ENCODE measurements around the gene PANK1. TPM values are rescaled to one million over a fixed set of nuclear protein-coding genes. Genes with fewer than 3 reads are reported as not detected.

The PANK1 gene
- polyA plus RNA-seq, 4 donors, result 13.1 to 27.7 (median 21.4) TPM

DNA sequence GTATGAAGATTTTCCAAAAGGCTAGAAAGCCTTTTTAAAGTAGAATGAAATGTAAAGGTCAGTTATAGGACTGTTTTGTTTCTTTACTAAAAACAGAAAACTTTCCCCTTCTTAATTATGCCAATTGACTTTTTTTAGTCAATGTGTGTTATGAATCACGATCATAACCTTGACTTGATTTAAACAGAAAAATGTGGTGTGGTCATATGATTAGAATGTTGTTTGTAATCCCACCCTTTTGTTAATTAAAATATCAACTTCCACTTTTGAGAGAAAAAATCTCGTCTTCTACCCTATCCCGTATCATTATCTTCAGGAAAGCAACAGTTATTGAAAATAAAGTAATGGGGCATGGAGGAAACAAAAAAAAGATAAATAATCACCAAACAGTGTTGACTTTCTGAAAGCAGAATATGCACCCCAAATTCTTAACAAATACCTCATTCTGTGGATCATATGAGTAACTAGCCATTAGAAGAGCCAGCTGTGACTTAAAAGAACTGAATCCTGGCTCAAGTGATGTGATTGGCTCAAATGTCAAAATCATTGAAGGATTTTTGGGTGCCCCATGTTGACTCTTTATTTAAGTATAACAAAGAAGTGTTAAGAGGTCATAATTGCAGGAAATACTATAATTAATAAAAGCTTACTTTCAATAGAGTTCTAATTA lies 77.3 kb downstream of the PANK1 start:
- no peaks in the 10 kb centered on the region for H3K36me3 ChIP-seq (ENCODE audit: control insufficient read depth in 3 of 3, insufficient read depth in 2 of 3, low read depth in 1 of 3, low read length in 3 of 3)
- no peak for DNase-seq
- no peaks in the 10 kb centered on the region for H3K4me1 ChIP-seq (ENCODE audit: control insufficient read depth in 3 of 3, insufficient read depth in 2 of 3, low read depth in 1 of 3, low read length in 2 of 3)
- no peak for FAIRE-seq
- WGBS, 3 donors, result 66 to 72% (median 66%) methylated on average over 3 of the region's 3 CpGs
- no peaks in the 10 kb centered on the region for H3K9me3 ChIP-seq (ENCODE audit: control insufficient read depth in 2 of 2, insufficient read depth in 1 of 2, low read depth in 1 of 2, low read length in 1 of 2)
- H3K27ac ChIP-seq (ENCODE audit: low read depth in 1 of 3, low read length in 2 of 3), result no peak overlapping the region
- H3K4me3 ChIP-seq (ENCODE audit: low read depth in 1 of 3, low read length in 3 of 3), result no peak overlapping the region
- no peaks in the 10 kb centered on the region for H3K27me3 ChIP-seq (ENCODE audit: control insufficient read depth in 3 of 3, insufficient read depth in 3 of 3, low read length in 3 of 3)

DNA sequence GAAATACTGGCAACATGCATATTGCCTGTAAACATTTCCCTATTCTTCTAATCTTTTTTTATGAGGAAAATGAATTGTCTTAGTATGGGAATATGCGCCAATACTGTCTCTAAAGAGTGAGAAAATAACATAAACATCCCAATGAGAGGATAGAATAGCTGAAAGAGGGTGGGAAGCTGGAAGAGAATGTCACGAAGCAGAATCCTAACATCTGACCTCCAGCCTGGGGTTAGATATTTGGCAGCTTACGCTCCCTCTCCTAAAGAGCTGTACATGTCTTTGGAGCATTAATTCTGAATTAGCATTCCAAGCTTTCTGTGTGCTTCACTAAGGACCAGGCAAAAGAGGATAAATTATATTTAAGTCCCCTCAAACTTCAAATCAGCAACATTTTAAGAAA lies 78.0 kb downstream of the PANK1 start:
- Histone ChIP-seq H3K4me3 (ENCODE audit: low read depth in 1 of 3, low read length in 3 of 3) (no peak overlapping the region), H3K27ac (ENCODE audit: low read depth in 1 of 3, low read length in 2 of 3) (no peak overlapping the region), H3K4me1 (ENCODE audit: control insufficient read depth in 3 of 3, insufficient read depth in 2 of 3, low read depth in 1 of 3, low read length in 2 of 3) (no peaks in the 10 kb centered on the region), H3K36me3 (ENCODE audit: control insufficient read depth in 3 of 3, insufficient read depth in 2 of 3, low read depth in 1 of 3, low read length in 3 of 3) (no peaks in the 10 kb centered on the region), H3K9me3 (ENCODE audit: control insufficient read depth in 2 of 2, insufficient read depth in 1 of 2, low read depth in 1 of 2, low read length in 1 of 2) (no peaks in the 10 kb centered on the region), H3K27me3 (ENCODE audit: control insufficient read depth in 3 of 3, insufficient read depth in 3 of 3, low read length in 3 of 3) (no peaks in the 10 kb centered on the region)
- 44 to 73% (median 61%) methylated on average over 3 of the region's 3 CpGs for WGBS, 3 donors
- no peak for FAIRE-seq
- no peak for DNase-seq

DNA sequence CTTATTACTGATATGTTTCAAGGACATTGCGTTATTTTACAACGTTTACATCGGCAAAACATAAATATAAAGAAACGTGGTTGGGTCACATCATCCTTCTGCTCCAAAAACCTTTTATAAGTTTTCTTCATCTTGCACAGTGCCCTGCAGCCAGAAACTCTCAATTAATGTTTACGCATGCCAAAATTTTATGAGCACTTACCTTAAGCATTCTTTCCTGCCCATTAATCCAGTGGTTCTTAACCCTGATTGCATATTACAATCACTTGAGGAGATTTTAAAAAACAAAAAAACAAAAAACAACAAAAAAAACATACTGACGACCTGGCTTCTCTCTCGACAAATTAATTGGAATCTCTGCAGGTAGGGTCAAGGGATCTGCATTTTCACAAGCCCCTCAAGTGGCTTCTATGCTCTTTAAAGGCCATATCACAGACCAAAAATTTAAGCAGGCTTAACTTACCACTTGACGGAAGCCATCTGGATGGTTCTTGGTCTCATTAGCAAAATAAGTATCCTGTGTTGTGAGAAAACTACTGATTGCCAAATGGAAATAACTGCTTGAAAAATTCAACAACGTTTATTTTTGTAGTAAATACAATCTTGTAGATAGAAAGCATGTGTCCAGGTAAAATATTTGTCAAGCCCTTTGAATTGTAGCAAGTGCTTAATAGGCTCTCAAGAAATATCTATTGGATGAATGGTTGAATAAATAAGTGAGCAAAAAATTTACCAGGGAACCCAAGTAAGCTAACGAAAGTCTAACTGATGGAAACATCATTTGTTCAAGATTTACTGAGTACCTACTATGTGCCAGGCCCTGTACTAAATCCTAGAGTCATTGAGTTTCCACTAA lies 78.7 kb downstream of the PANK1 start:
- WGBS, 3 donors, result 54 to 61% (median 59%) methylated on average over 10 of the region's 10 CpGs
- FAIRE-seq (no peak), DNase-seq (no peak)
- no peak overlapping the region for H3K4me3 ChIP-seq (ENCODE audit: low read depth in 1 of 3, low read length in 3 of 3)
- no peaks in the 10 kb centered on the region for H3K27me3 ChIP-seq (ENCODE audit: control insufficient read depth in 3 of 3, insufficient read depth in 3 of 3, low read length in 3 of 3)
- H3K4me1 ChIP-seq (ENCODE audit: control insufficient read depth in 3 of 3, insufficient read depth in 2 of 3, low read depth in 1 of 3, low read length in 2 of 3), result no peaks in the 10 kb centered on the region
- H3K27ac ChIP-seq (ENCODE audit: low read depth in 1 of 3, low read length in 2 of 3), result no peak overlapping the region
- H3K9me3 ChIP-seq (ENCODE audit: control insufficient read depth in 2 of 2, insufficient read depth in 1 of 2, low read depth in 1 of 2, low read length in 1 of 2), result no peaks in the 10 kb centered on the region
- H3K36me3 ChIP-seq (ENCODE audit: control insufficient read depth in 3 of 3, insufficient read depth in 2 of 3, low read depth in 1 of 3, low read length in 3 of 3), result no peaks in the 10 kb centered on the region

DNA sequence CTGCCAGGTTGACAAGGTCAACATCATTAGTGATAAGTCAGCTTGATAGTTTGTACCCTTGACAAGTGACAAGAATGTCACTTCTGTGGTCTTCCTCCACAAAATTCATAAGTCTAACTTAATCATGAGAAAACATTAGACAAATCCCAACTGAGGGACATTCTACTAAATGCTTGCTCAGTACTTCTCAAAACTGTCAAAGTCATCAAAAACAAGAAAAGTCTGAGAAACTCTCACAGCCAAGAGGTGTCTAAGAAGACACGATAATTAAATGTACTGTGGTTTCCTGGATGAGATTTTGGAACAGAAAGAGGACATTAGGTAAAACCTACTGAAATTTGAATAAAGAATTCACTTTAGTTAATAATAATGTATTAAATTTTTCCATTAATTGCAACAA lies 79.9 kb downstream of the PANK1 start:
- Histone ChIP-seq H3K4me1 (ENCODE audit: control insufficient read depth in 3 of 3, insufficient read depth in 2 of 3, low read depth in 1 of 3, low read length in 2 of 3) (no peaks in the 10 kb centered on the region), H3K9me3 (ENCODE audit: control insufficient read depth in 2 of 2, insufficient read depth in 1 of 2, low read depth in 1 of 2, low read length in 1 of 2) (no peaks in the 10 kb centered on the region), H3K36me3 (ENCODE audit: control insufficient read depth in 3 of 3, insufficient read depth in 2 of 3, low read depth in 1 of 3, low read length in 3 of 3) (no peaks in the 10 kb centered on the region), H3K27ac (ENCODE audit: low read depth in 1 of 3, low read length in 2 of 3) (no peak overlapping the region), H3K4me3 (ENCODE audit: low read depth in 1 of 3, low read length in 3 of 3) (no peak overlapping the region), H3K27me3 (ENCODE audit: control insufficient read depth in 3 of 3, insufficient read depth in 3 of 3, low read length in 3 of 3) (no peaks in the 10 kb centered on the region)
- WGBS, 3 donors, result 67 to 73% (median 69%) methylated on average over 1 of the region's 1 CpG
- FAIRE-seq (no peak), DNase-seq (no peak)

DNA sequence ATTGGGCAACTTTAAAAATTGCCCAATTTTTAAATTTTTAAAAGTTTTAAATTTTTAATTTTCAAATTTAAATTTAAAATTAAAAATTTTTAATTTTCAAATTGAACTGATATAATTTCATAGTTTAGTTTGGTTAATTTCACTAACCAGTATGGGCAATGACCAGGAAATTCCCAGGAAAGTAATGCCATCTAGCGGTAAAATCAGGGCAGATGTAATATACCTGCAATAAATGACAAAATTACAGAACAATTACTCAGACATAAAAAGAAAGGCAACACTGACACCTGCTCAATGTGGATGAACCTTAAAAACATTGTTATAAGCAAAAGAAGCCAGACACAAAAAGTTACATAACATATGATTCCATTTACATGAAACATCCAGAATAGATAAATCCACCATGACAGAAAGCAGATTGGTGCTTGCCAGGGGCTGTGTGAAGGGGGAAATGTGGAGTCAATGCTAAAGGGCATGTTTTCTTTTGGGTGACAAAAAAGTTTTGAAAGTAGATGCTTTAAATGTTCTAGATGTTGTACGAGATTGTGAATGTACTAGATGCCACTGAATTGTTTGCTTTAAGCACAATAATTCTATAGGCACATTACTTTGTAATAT lies 81.1 kb downstream of the PANK1 start:
- DNase-seq (peak; percentile 62 to 73), FAIRE-seq (peak; percentile 93)
- H3K36me3 ChIP-seq (ENCODE audit: control insufficient read depth in 3 of 3, insufficient read depth in 2 of 3, low read depth in 1 of 3, low read length in 3 of 3), result no peaks in the 10 kb centered on the region

DNA sequence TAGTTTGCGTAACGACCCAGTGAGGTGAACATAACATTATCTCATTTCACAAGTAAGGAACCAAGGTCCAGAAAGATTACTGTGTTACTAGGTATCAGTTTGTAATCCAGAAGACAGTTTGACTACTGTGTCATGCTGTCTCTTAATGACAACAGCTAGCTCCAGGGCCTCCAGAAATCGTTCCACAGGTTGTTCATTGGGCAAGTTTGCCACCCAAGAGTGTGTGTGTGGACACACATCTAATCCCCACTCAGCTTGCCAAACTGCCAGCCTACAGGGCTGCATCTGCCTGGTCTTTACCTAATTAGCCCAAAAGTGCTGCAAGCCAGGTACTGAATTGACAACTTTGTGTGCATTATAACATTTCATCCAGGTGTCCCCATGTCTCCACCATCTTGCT lies 81.7 kb downstream of the PANK1 start:
- H3K36me3 ChIP-seq (ENCODE audit: control insufficient read depth in 3 of 3, insufficient read depth in 2 of 3, low read depth in 1 of 3, low read length in 3 of 3), result no peaks in the 10 kb centered on the region
- 90 to 94% (median 93%) methylated on average over 3 of the region's 3 CpGs for WGBS, 3 donors
- H3K4me1 ChIP-seq (ENCODE audit: control insufficient read depth in 3 of 3, insufficient read depth in 2 of 3, low read depth in 1 of 3, low read length in 2 of 3), result no peaks in the 10 kb centered on the region
- FAIRE-seq (no peak), DNase-seq (peak in 1 of 2 donors; percentile 59)
- no peak overlapping the region for H3K4me3 ChIP-seq (ENCODE audit: low read depth in 1 of 3, low read length in 3 of 3)
- peak overlapping the region in 1 of 3 donors; percentile 13 for H3K27ac ChIP-seq (ENCODE audit: low read depth in 1 of 3, low read length in 2 of 3)
- no peaks in the 10 kb centered on the region for H3K9me3 ChIP-seq (ENCODE audit: control insufficient read depth in 2 of 2, insufficient read depth in 1 of 2, low read depth in 1 of 2, low read length in 1 of 2)
- H3K27me3 ChIP-seq (ENCODE audit: control insufficient read depth in 3 of 3, insufficient read depth in 3 of 3, low read length in 3 of 3), result no peaks in the 10 kb centered on the region

More for the DNA sequence above, 81.1 kb downstream of the PANK1 start:
- H3K27me3 ChIP-seq (ENCODE audit: control insufficient read depth in 3 of 3, insufficient read depth in 3 of 3, low read length in 3 of 3), result no peaks in the 10 kb centered on the region
- no peak overlapping the region for H3K4me3 ChIP-seq (ENCODE audit: low read depth in 1 of 3, low read length in 3 of 3)
- WGBS, 3 donors, result 12 to 23% (median 15%) methylated on average over 2 of the region's 2 CpGs
- H3K4me1 ChIP-seq (ENCODE audit: control insufficient read depth in 3 of 3, insufficient read depth in 2 of 3, low read depth in 1 of 3, low read length in 2 of 3), result no peaks in the 10 kb centered on the region
- no peaks in the 10 kb centered on the region for H3K9me3 ChIP-seq (ENCODE audit: control insufficient read depth in 2 of 2, insufficient read depth in 1 of 2, low read depth in 1 of 2, low read length in 1 of 2)
- no peak overlapping the region for H3K27ac ChIP-seq (ENCODE audit: low read depth in 1 of 3, low read length in 2 of 3)

DNA sequence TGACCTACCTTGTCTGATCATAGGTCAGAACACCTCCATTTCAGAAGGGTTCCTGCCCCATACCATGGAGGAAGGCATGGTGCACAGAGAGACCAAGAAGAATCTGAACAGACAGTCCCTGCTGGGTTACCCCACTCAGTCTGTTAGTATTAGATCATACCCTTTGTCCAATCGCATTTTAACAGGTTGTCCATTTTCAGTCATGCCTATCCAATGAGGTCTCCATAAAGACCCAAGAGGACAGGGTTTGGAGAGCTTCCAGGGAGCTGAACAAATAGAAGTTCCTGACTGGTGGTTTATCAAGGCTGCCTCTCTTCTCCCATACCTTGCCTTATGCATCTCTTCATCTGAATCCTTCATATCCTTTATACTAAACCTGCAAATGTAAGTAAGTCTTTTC lies 88.4 kb downstream of the PANK1 start:
- no peaks in the 10 kb centered on the region for H3K27me3 ChIP-seq (ENCODE audit: control insufficient read depth in 3 of 3, insufficient read depth in 3 of 3, low read length in 3 of 3)
- DNase-seq, result no peak
- no peaks in the 10 kb centered on the region for H3K36me3 ChIP-seq (ENCODE audit: control insufficient read depth in 3 of 3, insufficient read depth in 2 of 3, low read depth in 1 of 3, low read length in 3 of 3)
- no peak for FAIRE-seq
- H3K27ac ChIP-seq (ENCODE audit: low read depth in 1 of 3, low read length in 2 of 3), result no peak overlapping the region
- no peaks in the 10 kb centered on the region for H3K9me3 ChIP-seq (ENCODE audit: control insufficient read depth in 2 of 2, insufficient read depth in 1 of 2, low read depth in 1 of 2, low read length in 1 of 2)
- WGBS, 3 donors, result 77 to 86% (median 81%) methylated on average over 1 of the region's 1 CpG
- no peak overlapping the region for H3K4me3 ChIP-seq (ENCODE audit: low read depth in 1 of 3, low read length in 3 of 3)
- H3K4me1 ChIP-seq (ENCODE audit: control insufficient read depth in 3 of 3, insufficient read depth in 2 of 3, low read depth in 1 of 3, low read length in 2 of 3), result no peaks in the 10 kb centered on the region

DNA sequence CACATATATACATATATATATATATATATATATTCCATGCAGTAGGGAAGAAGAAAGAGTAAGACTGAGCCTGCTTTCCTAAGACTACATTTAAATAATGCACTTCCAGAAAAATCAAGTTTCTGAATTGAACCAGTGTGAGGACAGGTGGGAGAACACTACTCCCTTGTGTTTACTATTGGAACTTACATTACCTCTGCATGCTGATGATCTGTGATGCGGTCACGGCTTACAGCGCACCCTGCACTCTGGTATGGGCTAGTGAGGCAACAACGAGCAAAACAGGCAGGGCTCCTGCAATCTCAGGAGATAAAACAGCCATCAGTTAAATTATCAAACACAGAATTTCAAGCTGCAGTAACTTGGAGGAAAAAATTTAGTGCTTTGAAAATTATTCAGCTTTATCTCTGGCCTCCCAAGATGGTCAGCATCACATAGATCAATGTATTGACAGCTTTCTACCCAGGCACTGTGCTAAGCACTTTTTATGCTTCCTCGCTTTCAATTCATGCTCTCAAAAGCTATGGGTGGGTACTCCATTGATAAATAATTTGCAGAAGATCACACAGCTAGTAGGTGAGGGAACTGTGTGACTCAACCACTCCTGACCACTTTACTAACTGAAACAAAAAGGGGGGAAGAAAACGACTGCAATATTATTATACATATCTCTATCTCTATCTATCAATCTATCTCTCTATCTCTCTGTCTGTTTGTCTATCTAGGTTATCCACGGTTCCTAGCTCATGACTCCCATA lies 89.2 kb downstream of the PANK1 start:
- H3K27me3 ChIP-seq (ENCODE audit: control insufficient read depth in 3 of 3, insufficient read depth in 3 of 3, low read length in 3 of 3), result no peaks in the 10 kb centered on the region
- H3K27ac ChIP-seq (ENCODE audit: low read depth in 1 of 3, low read length in 2 of 3), result no peak overlapping the region
- H3K36me3 ChIP-seq (ENCODE audit: control insufficient read depth in 3 of 3, insufficient read depth in 2 of 3, low read depth in 1 of 3, low read length in 3 of 3), result no peaks in the 10 kb centered on the region
- FAIRE-seq, result no peak
- 66 to 80% (median 68%) methylated on average over 7 of the region's 7 CpGs for WGBS, 3 donors
- no peaks in the 10 kb centered on the region for H3K4me1 ChIP-seq (ENCODE audit: control insufficient read depth in 3 of 3, insufficient read depth in 2 of 3, low read depth in 1 of 3, low read length in 2 of 3)
- no peaks in the 10 kb centered on the region for H3K9me3 ChIP-seq (ENCODE audit: control insufficient read depth in 2 of 2, insufficient read depth in 1 of 2, low read depth in 1 of 2, low read length in 1 of 2)
- no peak for DNase-seq
- no peak overlapping the region for H3K4me3 ChIP-seq (ENCODE audit: low read depth in 1 of 3, low read length in 3 of 3)

Measured in small intestine (tissue), 7 donors.